ENCODE data around the gene MYO1D.

MYO1D gene

GRCh38 chr17:32520104-32520701, 356.7 kb downstream of the MYO1D start:
- in situ Hi-C loops (cut with MboI; ENCODE audit: low sequenced_read_pairs) = no loop called here

GRCh38 chr17:32519228-32520103, 357.5 kb downstream of the MYO1D start:
- in situ Hi-C loops (cut with MboI; ENCODE audit: low sequenced_read_pairs) = no loop called here

- in situ Hi-C loops (cut with MboI; ENCODE audit: low sequenced_read_pairs) = no loop called here
These were observed 358.2 kb downstream of the MYO1D start for GRCh38 chr17:32518646-32519227.

GRCh38 chr17:32517982-32518381, 358.9 kb downstream of the MYO1D start:
- in situ Hi-C loops (cut with MboI; ENCODE audit: low sequenced_read_pairs) = no loop called here

GRCh38 chr17:32516940-32517701, 359.8 kb downstream of the MYO1D start:
- in situ Hi-C loops (cut with MboI; ENCODE audit: low sequenced_read_pairs) = no loop called here

GRCh38 chr17:32516450-32516849, 360.5 kb downstream of the MYO1D start:
- in situ Hi-C loops (cut with MboI; ENCODE audit: low sequenced_read_pairs) = no loop called here

GRCh38 chr17:32515677-32516383, 361.1 kb downstream of the MYO1D start:
- in situ Hi-C loops (cut with MboI; ENCODE audit: low sequenced_read_pairs) = no loop called here

- in situ Hi-C loops (cut with MboI; ENCODE audit: low sequenced_read_pairs) = no loop called here
These were observed 362.3 kb downstream of the MYO1D start for GRCh38 chr17:32514606-32515005.

- in situ Hi-C loops (cut with MboI; ENCODE audit: low sequenced_read_pairs) = no loop called here
These were observed 363.3 kb downstream of the MYO1D start for GRCh38 chr17:32513579-32513978.

- in situ Hi-C loops (cut with MboI; ENCODE audit: low sequenced_read_pairs) = no loop called here
These were observed 364.6 kb downstream of the MYO1D start for GRCh38 chr17:32512328-32512727.

- in situ Hi-C loops (cut with MboI; ENCODE audit: low sequenced_read_pairs) = no loop called here
These were observed 366.5 kb downstream of the MYO1D start for GRCh38 chr17:32510466-32510865.

GRCh38 chr17:32508926-32509325, 368.0 kb downstream of the MYO1D start:
- in situ Hi-C loops (cut with MboI; ENCODE audit: low sequenced_read_pairs) = no loop called here

- in situ Hi-C loops (cut with MboI; ENCODE audit: low sequenced_read_pairs) = no loop called here
These were observed 372.5 kb downstream of the MYO1D start for GRCh38 chr17:32504166-32504990.

GRCh38 chr17:32503251-32504165, 373.4 kb downstream of the MYO1D start:
- in situ Hi-C loops (cut with MboI; ENCODE audit: low sequenced_read_pairs) = no loop called here

GRCh38 chr17:32502710-32503109, 374.2 kb downstream of the MYO1D start:
- in situ Hi-C loops (cut with MboI; ENCODE audit: low sequenced_read_pairs) = no loop called here

- in situ Hi-C loops (cut with MboI; ENCODE audit: low sequenced_read_pairs) = no loop called here
These were observed 374.9 kb downstream of the MYO1D start for GRCh38 chr17:32502013-32502412.

GRCh38 chr17:32498391-32498790, 378.5 kb downstream of the MYO1D start:
- in situ Hi-C loops (cut with MboI; ENCODE audit: low sequenced_read_pairs) = no loop called here

GRCh38 chr17:32497431-32498205, 379.3 kb downstream of the MYO1D start:
- in situ Hi-C loops (cut with MboI; ENCODE audit: low sequenced_read_pairs) = no loop called here

All from HL-60/S4 treated with phorbol 12-myristate 13-acetate at 8.2 ng/mL for 4 days and 3 days (cell line).